ENCODE data around the gene MTHFD1L. TPM values are rescaled to one million over a fixed set of nuclear protein-coding genes. Genes with fewer than 3 reads are reported as not detected.

Gene MTHFD1L
- total RNA-seq, 6 experiments from 2014 or later, result 67.5 to 88.7 (median 80.9) TPM

DNA sequence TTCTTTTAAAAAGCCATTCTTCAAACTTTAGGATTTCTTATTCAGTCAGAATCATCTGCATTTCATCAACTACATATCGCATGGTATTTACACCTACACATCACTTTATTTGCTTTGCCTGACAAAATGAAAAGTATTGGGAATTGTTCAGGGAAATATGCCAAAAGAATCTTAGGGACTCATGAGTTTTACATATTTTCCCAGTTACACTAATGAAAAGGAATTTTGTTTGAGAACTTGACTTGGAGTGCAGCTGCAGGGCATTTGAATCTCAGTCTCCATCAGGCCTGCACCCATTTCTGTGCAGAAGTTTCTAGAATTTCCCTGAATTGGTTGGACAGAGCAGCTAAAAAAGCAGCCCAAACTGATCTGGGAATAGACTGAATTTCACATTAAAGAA, 65.3 kb downstream of the MTHFD1L start:
- DNase-seq, result peak; percentile 62
- Mint-ChIP-seq H3K4me3 (no peak overlapping the region), H3K4me1 (ENCODE audit: low read depth) (peaks cover 79% of the 10 kb centered on the region), H3K27ac (peak overlapping the region; percentile 62), H3K36me3 (ENCODE audit: low read depth) (peaks cover 43% of the 10 kb centered on the region), H3K27me3 (ENCODE audit: insufficient read depth) (no peaks in the 10 kb centered on the region), H3K9me3 (no peaks in the 10 kb centered on the region; the same call in 1 of the 2 replicates)
- TF ChIP-seq, protein P1, sequence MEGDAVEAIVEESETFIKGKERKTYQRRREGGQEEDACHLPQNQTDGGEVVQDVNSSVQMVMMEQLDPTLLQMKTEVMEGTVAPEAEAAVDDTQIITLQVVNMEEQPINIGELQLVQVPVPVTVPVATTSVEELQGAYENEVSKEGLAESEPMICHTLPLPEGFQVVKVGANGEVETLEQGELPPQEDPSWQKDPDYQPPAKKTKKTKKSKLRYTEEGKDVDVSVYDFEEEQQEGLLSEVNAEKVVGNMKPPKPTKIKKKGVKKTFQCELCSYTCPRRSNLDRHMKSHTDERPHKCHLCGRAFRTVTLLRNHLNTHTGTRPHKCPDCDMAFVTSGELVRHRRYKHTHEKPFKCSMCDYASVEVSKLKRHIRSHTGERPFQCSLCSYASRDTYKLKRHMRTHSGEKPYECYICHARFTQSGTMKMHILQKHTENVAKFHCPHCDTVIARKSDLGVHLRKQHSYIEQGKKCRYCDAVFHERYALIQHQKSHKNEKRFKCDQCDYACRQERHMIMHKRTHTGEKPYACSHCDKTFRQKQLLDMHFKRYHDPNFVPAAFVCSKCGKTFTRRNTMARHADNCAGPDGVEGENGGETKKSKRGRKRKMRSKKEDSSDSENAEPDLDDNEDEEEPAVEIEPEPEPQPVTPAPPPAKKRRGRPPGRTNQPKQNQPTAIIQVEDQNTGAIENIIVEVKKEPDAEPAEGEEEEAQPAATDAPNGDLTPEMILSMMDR (IDR thresholded peaks at IDR 0.05), result no peak

DNA sequence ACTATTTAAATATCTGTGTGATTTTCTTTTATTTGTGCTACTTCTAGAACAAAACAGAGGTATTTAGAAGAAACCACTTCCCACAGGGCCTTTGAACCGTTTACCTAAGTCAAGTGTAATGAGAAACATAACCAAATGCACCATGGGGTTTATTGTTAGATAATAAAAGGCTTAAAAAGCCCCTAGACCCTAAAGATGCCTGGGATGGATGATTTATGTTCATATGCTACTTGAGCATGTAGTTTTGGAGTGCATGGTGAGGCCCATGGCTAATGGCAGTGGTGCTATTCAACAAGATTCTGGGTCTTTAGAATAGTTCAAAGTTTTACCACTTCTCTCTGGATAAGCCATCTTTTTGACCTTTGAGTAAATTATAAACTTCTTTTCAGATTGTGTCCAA, 65.9 kb downstream of the MTHFD1L start:
- TF ChIP-seq, protein P1 (IDR thresholded peaks at IDR 0.05), result no peak

DNA sequence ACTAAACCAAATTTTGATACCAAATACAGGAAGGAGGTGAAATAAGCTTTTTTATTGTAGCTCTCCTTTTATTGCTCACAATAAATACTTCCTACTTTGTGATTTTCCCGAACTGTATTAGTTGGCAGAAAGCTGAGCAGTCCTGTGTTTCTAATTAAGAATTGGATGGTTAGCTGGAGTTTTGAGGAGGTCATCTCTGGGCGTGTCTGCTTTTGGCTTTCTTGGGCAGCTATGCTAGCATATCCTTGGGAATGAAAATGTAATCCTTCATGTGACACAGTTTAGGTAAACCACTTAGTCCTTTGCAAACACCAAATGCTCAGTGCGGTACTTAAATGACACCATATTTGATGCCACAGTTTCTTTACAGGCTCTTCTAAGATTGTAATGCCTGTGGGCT, 67.5 kb downstream of the MTHFD1L start:
- H3K9me3 Mint-ChIP-seq, result no peaks in the 10 kb centered on the region; the same call in 1 of the 2 replicates
- peak overlapping the region; percentile 45 for H3K4me3 Mint-ChIP-seq
- H3K27ac Mint-ChIP-seq, result peak overlapping the region; percentile 93
- DNase-seq, result peak; percentile 65
- TF ChIP-seq, protein P1 (IDR thresholded peaks at IDR 0.05), result no peak
- H3K36me3 Mint-ChIP-seq (ENCODE audit: low read depth), result peaks cover 48% of the 10 kb centered on the region
- no peaks in the 10 kb centered on the region; the same call in 1 of the 2 replicates for H3K27me3 Mint-ChIP-seq (ENCODE audit: insufficient read depth)
- peaks cover 68% of the 10 kb centered on the region for H3K4me1 Mint-ChIP-seq (ENCODE audit: low read depth)

More for the DNA sequence above, 65.9 kb downstream of the MTHFD1L start:
- Mint-ChIP-seq H3K9me3 (no peaks in the 10 kb centered on the region; the same call in 1 of the 2 replicates), H3K27me3 (ENCODE audit: insufficient read depth) (no peaks in the 10 kb centered on the region), H3K4me1 (ENCODE audit: low read depth) (peaks cover 75% of the 10 kb centered on the region), H3K36me3 (ENCODE audit: low read depth) (peaks cover 41% of the 10 kb centered on the region), H3K27ac (peak overlapping the region; percentile 62), H3K4me3 (no peak overlapping the region)
- no peak for DNase-seq

GRCh38 chr6:150934380-150934779, 68.9 kb downstream of the MTHFD1L start:
- TF ChIP-seq, protein P1 (IDR thresholded peaks at IDR 0.05), result no peak
- Mint-ChIP-seq H3K4me3 (peak overlapping the region; percentile 57), H3K4me1 (ENCODE audit: low read depth) (peaks cover 62% of the 10 kb centered on the region), H3K27ac (peak overlapping the region; percentile 93), H3K36me3 (ENCODE audit: low read depth) (peaks cover 58% of the 10 kb centered on the region), H3K27me3 (ENCODE audit: insufficient read depth) (no peaks in the 10 kb centered on the region; the same call in 1 of the 2 replicates), H3K9me3 (no peaks in the 10 kb centered on the region; the same call in 1 of the 2 replicates)
- DNase-seq, result peak; percentile 94

DNA sequence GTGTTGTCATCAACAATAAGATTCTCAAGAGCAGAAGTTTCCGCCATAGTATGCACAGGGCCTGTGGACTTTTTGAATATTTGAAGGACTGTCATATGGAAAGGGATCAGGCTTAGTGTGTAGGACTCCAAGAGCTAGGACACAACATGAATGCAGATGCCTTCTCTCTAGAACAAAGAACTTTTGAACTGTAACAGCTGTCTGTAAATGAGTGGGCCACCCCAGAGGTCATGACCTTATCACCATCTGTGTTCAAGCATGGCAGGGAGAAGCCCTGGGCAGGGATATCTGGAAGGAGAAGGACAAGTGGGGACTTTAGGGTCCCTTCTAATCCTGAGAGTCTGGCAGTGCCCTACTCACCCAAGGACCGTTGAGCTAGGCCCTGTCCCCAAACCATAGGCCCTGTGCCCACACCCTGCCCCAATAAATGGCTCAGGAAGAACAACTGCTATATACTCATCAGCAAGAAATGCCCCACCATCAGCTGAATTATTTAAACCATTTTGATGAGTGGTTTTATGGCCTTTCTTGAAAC, 70.6 kb downstream of the MTHFD1L start:
- Mint-ChIP-seq H3K36me3 (ENCODE audit: low read depth) (peaks cover 68% of the 10 kb centered on the region), H3K4me3 (no peak overlapping the region), H3K27ac (peak overlapping the region; percentile 93), H3K9me3 (no peaks in the 10 kb centered on the region; the same call in 1 of the 2 replicates), H3K27me3 (ENCODE audit: insufficient read depth) (peaks cover 2% of the 10 kb centered on the region; the same call in 1 of the 2 replicates), H3K4me1 (ENCODE audit: low read depth) (peaks cover 53% of the 10 kb centered on the region)
- no peak for DNase-seq
- TF ChIP-seq, protein P1 (IDR thresholded peaks at IDR 0.05), result no peak
